Vagina (tissue), 2 donors: Measurements from ENCODE around the gene DISP3.

ENCODE experiments used
- POLR2AphosphoS5 ChIP-seq, 2 donors: sonication (generic); formaldehyde crosslinking; IDR thresholded peaks; one replicate each; pipeline ENCODE4 v1.9.0; 2017; ENCODE audit warnings: antibody characterized with exemption in 2 of 2, mild to moderate bottlenecking in 2 of 2, low read depth in 1 of 2; ENCODE audit not compliant: insufficient read depth in 1 of 2
- TF ChIP-seq, protein P1 (sequence below), 3 experiments: fragments of 450-650 bp in 2 of 3; fragments of 200-600 bp in 1 of 3; sonication (generic) in 1 of 3; IDR thresholded peaks; one replicate each; pipeline ENCODE4 v1.5.1; 2017 to 2019; ENCODE audit warnings: antibody characterized with exemption in 3 of 3, mild to moderate bottlenecking in 2 of 3, moderate library complexity in 2 of 3

DNA sequence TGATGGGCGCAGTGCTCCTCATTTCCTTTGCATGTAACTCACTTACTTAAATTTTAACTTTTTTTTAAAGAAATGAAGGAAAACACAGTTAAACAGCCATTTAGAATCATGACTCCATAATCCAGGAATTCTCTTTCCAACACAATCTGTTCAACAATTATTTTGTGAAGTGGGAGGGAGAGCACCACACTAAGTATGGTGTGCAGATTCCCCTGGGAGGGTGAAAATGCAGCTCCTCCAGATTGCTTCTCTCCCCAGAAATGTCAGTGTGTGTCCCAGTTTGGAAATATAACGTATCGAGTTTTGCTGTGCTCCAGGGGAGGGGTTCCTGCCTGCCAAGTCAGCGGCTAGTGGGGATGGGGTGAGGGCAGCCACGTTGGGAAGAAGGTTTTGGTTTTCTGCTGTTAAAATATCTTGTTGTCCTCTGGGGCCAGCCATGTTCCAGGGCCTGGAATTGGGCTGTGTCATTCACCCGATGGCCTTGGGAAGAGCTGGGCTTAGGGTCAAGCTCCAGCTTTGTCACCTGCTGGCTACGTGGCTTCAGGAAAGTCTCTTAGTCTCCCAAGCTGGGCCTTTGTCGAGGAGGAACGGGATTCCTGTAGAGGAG is 17.3 kb upstream of the DISP3 start:
- TF ChIP-seq, protein P1, sequence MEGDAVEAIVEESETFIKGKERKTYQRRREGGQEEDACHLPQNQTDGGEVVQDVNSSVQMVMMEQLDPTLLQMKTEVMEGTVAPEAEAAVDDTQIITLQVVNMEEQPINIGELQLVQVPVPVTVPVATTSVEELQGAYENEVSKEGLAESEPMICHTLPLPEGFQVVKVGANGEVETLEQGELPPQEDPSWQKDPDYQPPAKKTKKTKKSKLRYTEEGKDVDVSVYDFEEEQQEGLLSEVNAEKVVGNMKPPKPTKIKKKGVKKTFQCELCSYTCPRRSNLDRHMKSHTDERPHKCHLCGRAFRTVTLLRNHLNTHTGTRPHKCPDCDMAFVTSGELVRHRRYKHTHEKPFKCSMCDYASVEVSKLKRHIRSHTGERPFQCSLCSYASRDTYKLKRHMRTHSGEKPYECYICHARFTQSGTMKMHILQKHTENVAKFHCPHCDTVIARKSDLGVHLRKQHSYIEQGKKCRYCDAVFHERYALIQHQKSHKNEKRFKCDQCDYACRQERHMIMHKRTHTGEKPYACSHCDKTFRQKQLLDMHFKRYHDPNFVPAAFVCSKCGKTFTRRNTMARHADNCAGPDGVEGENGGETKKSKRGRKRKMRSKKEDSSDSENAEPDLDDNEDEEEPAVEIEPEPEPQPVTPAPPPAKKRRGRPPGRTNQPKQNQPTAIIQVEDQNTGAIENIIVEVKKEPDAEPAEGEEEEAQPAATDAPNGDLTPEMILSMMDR (IDR thresholded peaks at IDR 0.05) = no peak
- no peak for TF ChIP-seq POLR2AphosphoS5 (IDR thresholded peaks at IDR 0.05; ENCODE audit: insufficient read depth in 1 of 2, low read depth in 1 of 2)
